GM23338 (cell line): ENCODE results near the gene SORCS2. TPM values are rescaled to one million over a fixed set of nuclear protein-coding genes. Genes with fewer than 3 reads are reported as not detected.

Source experiments
- ATAC-seq: fragments of 200-7000 bp; cut with Tn5 transposase; 3 replicates; pipeline ENCODE4 v1.9.1; 2020
- DNase-seq: peaks from one replicate; pipeline ENCODE4 v3.0.0-alpha.2; 2015; ENCODE audit warnings: low spot score
- H2AFZ ChIP-seq: fragments of 200-600 bp; sonication (generic); 2 replicates; pipeline ENCODE4 v1.8.0; 2016; ENCODE audit warnings: antibody characterized with exemption, mild to moderate bottlenecking, moderate library complexity
- H3F3A ChIP-seq: fragments of 200-600 bp; sonication (generic); replicated peaks from 2 replicates; pipeline ENCODE4 v1.8.0; 2017; ENCODE audit warnings: antibody characterized with exemption, mixed run types, low read depth
- H3K27ac ChIP-seq: fragments of 200-600 bp; sonication (generic); 2 replicates; pipeline ENCODE4 v1.6.1; 2016; ENCODE audit warnings: low read depth
- H3K27me3 ChIP-seq: fragments of 200-600 bp; sonication (generic); 2 replicates; pipeline ENCODE4 v1.8.0; 2016; ENCODE audit warnings: mild to moderate bottlenecking, mixed run types, moderate library complexity; ENCODE audit not compliant: insufficient read depth
- H3K36me3 ChIP-seq: fragments of 200-600 bp; sonication (generic); 2 replicates; pipeline ENCODE4 v1.8.0; 2016; ENCODE audit warnings: mild to moderate bottlenecking; ENCODE audit not compliant: insufficient read depth
- H3K4me1 ChIP-seq: fragments of 200-600 bp; sonication (generic); 2 replicates; pipeline ENCODE4 v1.8.0; 2016; ENCODE audit warnings: mild to moderate bottlenecking, moderate library complexity; ENCODE audit not compliant: insufficient read depth
- H3K4me2 ChIP-seq: fragments of 200-600 bp; sonication (generic); 2 replicates; pipeline ENCODE4 v1.7.1; 2017; ENCODE audit warnings: mixed run types
- H3K4me3 ChIP-seq: fragments of 200-600 bp; sonication (generic); 2 replicates; pipeline ENCODE4 v1.6.1; 2016; ENCODE audit warnings: mixed run types
- H3K79me2 ChIP-seq: fragments of 200-600 bp; sonication (generic); replicated peaks from 2 replicates; pipeline ENCODE4 v1.8.0; 2017; ENCODE audit warnings: mild to moderate bottlenecking; ENCODE audit not compliant: insufficient read depth
- H3K9me2 ChIP-seq: fragments of 200-600 bp; sonication (generic); 2 replicates; pipeline ENCODE4 v1.8.0; 2017; ENCODE audit not compliant: insufficient read depth
- H4K20me1 ChIP-seq: fragments of 200-600 bp; sonication (generic); replicated peaks from 2 replicates; pipeline ENCODE4 v1.8.0; 2017; ENCODE audit warnings: mild to moderate bottlenecking; ENCODE audit not compliant: insufficient read depth
- H3K27ac Mint-ChIP-seq: 2 replicates; pipeline ENCODE4 v1.8.0; 2020; ENCODE audit warnings: inconsistent platforms, mild to moderate bottlenecking, moderate library complexity, mixed read lengths
- H3K27me3 Mint-ChIP-seq: 3 replicates; pipeline ENCODE4 v1.8.0; 2022; ENCODE audit warnings: low read depth, mild to moderate bottlenecking, moderate library complexity, mixed read lengths, inconsistent platforms; ENCODE audit not compliant: insufficient read depth, poor library complexity
- H3K36me3 Mint-ChIP-seq: 3 replicates; pipeline ENCODE4 v1.8.0; 2021; ENCODE audit warnings: low read depth, mild to moderate bottlenecking, inconsistent platforms, moderate library complexity, mixed read lengths
- H3K4me1 Mint-ChIP-seq: 3 replicates; pipeline ENCODE4 v1.8.0; 2020; ENCODE audit warnings: mild to moderate bottlenecking, inconsistent platforms, mixed read lengths
- H3K4me3 Mint-ChIP-seq: 3 replicates; pipeline ENCODE4 v1.8.0; 2021; ENCODE audit warnings: moderate library complexity, mild to moderate bottlenecking, inconsistent platforms, mixed read lengths
- H3K9me3 Mint-ChIP-seq: 3 replicates; pipeline ENCODE4 v1.8.0; 2020; ENCODE audit warnings: moderate library complexity, mild to moderate bottlenecking, inconsistent platforms, mixed read lengths
- CREB1 ChIP-seq: fragments of 250-450 bp; sonication (Bioruptor Pico); IDR thresholded peaks from 2 replicates; pipeline ENCODE4 v1.5.0; 2020; ENCODE audit warnings: low read depth, mild to moderate bottlenecking, moderate library complexity
- ETS1 ChIP-seq: IDR thresholded peaks from 2 replicates; pipeline ENCODE4 v1.6.1; 2016; ENCODE audit warnings: antibody characterized with exemption
- EZH2 ChIP-seq: fragments of 200-600 bp; sonication (generic); IDR thresholded peaks from one replicate; pipeline ENCODE4 v1.8.0; 2017; ENCODE audit warnings: antibody characterized with exemption, mild to moderate bottlenecking, low read depth; ENCODE audit not compliant: unreplicated experiment
- JUNB ChIP-seq: IDR thresholded peaks from one replicate; pipeline ENCODE4 v1.6.1; 2016; ENCODE audit warnings: antibody characterized with exemption; ENCODE audit not compliant: unreplicated experiment
- NANOG ChIP-seq: IDR thresholded peaks from 2 replicates; pipeline ENCODE4 v1.6.1; 2016; ENCODE audit warnings: antibody characterized with exemption, borderline replicate concordance
- POLR2AphosphoS5 ChIP-seq: IDR thresholded peaks from 2 replicates; pipeline ENCODE4 v1.6.1; 2016; ENCODE audit warnings: antibody characterized with exemption, low read depth
- STAT1 ChIP-seq: IDR thresholded peaks from one replicate; pipeline ENCODE4 v1.6.1; 2016; ENCODE audit warnings: antibody characterized with exemption; ENCODE audit not compliant: unreplicated experiment
- ZNF114 ChIP-seq: fragments of 250-450 bp; sonication (Bioruptor Pico); IDR thresholded peaks from 2 replicates; pipeline ENCODE4 v1.5.0; 2020; ENCODE audit warnings: mild to moderate bottlenecking, moderate library complexity
- ZNF331 ChIP-seq: fragments of 250-450 bp; sonication (Bioruptor Pico); IDR thresholded peaks from 2 replicates; pipeline ENCODE4 v1.5.0; 2020; ENCODE audit warnings: low read depth, mild to moderate bottlenecking, moderate library complexity
- polyA plus RNA-seq: library from polyadenylated mRNA; unstranded; fragments of >200 nt; fragmentation: Nextera tagmentation; extraction: Ambion mirVana; gene quantifications from 2 replicates; pipeline ENCODE4 v1.2.1, GENCODE V29; 2016
- total RNA-seq: library from RNA; depleted of rRNA; stranded (reverse); fragments of >200 nt; shearing (Covaris generic); gene quantifications from 2 replicates; pipeline ENCODE4 v1.2.3, GENCODE V29; 2014
- TF ChIP-seq, protein P1 (sequence below): IDR thresholded peaks from one replicate; pipeline ENCODE4 v1.6.1; 2018; ENCODE audit warnings: antibody characterized with exemption; ENCODE audit not compliant: unreplicated experiment

Gene SORCS2
- total and polyA plus RNA-seq, 2 experiments from 2014 or later, result 0.47 to 2.4 TPM

- no peak overlapping the region for H3K27ac ChIP-seq
- no peak for TF ChIP-seq POLR2AphosphoS5
- no peak overlapping the region for H3K4me3 ChIP-seq
- Mint-ChIP-seq H3K4me3 (no peak overlapping the region), H3K4me1 (no peaks in the 10 kb centered on the region), H3K9me3 (no peaks in the 10 kb centered on the region), H3K36me3 (no peaks in the 10 kb centered on the region; the same call in 1 of the 3 replicates), H3K27me3 (peaks cover 6% of the 10 kb centered on the region), H3K27ac (no peak overlapping the region)
- no peak for DNase-seq
- no peak overlapping the region for H3K4me2 ChIP-seq
- H4K20me1 ChIP-seq, result no peaks in the 10 kb centered on the region
- ATAC-seq, result no peak
- no peaks in the 10 kb centered on the region for H3F3A ChIP-seq
- no peaks in the 10 kb centered on the region for H3K9me2 ChIP-seq
- no peaks in the 10 kb centered on the region for H3K36me3 ChIP-seq
- no peaks in the 10 kb centered on the region for H3K27me3 ChIP-seq
- no peaks in the 10 kb centered on the region for H3K4me1 ChIP-seq
- H3K79me2 ChIP-seq, result no peaks in the 10 kb centered on the region
- no peak overlapping the region for H2AFZ ChIP-seq
Measured at GRCh38 chr4:7745301-7745885, 553.1 kb downstream of the SORCS2 start.

GRCh38 chr4:7746351-7747061, 554.2 kb downstream of the SORCS2 start:
- DNase-seq, result no peak
- H3K27ac Mint-ChIP-seq, result no peak overlapping the region
- Histone ChIP-seq H3K4me3 (no peak overlapping the region), H4K20me1 (no peaks in the 10 kb centered on the region), H3K79me2 (no peaks in the 10 kb centered on the region), H3K27ac (no peak overlapping the region), H3K4me1 (no peaks in the 10 kb centered on the region), H3K27me3 (no peaks in the 10 kb centered on the region), H3K9me2 (no peaks in the 10 kb centered on the region), H3K36me3 (no peaks in the 10 kb centered on the region), H3K4me2 (no peak overlapping the region), H3F3A (no peaks in the 10 kb centered on the region), H2AFZ (no peak overlapping the region)
- no peaks in the 10 kb centered on the region; the same call in 1 of the 3 replicates for H3K36me3 Mint-ChIP-seq
- no peaks in the 10 kb centered on the region for H3K4me1 Mint-ChIP-seq
- H3K4me3 Mint-ChIP-seq, result no peak overlapping the region
- no peaks in the 10 kb centered on the region for H3K9me3 Mint-ChIP-seq
- H3K27me3 Mint-ChIP-seq, result peaks cover 6% of the 10 kb centered on the region
- no peak for ATAC-seq
- no peak for TF ChIP-seq ZNF331 (CRISPR knock-in tag)
- TF ChIP-seq, protein P1, sequence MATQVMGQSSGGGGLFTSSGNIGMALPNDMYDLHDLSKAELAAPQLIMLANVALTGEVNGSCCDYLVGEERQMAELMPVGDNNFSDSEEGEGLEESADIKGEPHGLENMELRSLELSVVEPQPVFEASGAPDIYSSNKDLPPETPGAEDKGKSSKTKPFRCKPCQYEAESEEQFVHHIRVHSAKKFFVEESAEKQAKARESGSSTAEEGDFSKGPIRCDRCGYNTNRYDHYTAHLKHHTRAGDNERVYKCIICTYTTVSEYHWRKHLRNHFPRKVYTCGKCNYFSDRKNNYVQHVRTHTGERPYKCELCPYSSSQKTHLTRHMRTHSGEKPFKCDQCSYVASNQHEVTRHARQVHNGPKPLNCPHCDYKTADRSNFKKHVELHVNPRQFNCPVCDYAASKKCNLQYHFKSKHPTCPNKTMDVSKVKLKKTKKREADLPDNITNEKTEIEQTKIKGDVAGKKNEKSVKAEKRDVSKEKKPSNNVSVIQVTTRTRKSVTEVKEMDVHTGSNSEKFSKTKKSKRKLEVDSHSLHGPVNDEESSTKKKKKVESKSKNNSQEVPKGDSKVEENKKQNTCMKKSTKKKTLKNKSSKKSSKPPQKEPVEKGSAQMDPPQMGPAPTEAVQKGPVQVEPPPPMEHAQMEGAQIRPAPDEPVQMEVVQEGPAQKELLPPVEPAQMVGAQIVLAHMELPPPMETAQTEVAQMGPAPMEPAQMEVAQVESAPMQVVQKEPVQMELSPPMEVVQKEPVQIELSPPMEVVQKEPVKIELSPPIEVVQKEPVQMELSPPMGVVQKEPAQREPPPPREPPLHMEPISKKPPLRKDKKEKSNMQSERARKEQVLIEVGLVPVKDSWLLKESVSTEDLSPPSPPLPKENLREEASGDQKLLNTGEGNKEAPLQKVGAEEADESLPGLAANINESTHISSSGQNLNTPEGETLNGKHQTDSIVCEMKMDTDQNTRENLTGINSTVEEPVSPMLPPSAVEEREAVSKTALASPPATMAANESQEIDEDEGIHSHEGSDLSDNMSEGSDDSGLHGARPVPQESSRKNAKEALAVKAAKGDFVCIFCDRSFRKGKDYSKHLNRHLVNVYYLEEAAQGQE, result no peak
- no peak for TF ChIP-seq JUNB
- no peak for TF ChIP-seq STAT1
- TF ChIP-seq NANOG, result no peak
- TF ChIP-seq ETS1, result no peak
- TF ChIP-seq EZH2, result no peak
- TF ChIP-seq ZNF114 (CRISPR knock-in tag), result no peak
- no peak for TF ChIP-seq CREB1 (CRISPR knock-in tag)
- TF ChIP-seq POLR2AphosphoS5, result no peak
